NCI-H2227 treated with DMSO at 0.1 percent for 48 hours (cell line): ENCODE measurements around the gene RAB22A.

Experiments
- DNase-seq: peaks from one replicate; lab custom pipeline; 2025; lab: John Stamatoyannopoulos, UW

RAB22A gene

GRCh38 chr20:58309591-58310290 is at the start of gene RAB22A:
RAB22A (plus strand) TSS chr20:58309715; CDS start chr20:58309977, 262 bp downstream.
- peak; percentile 56 for DNase-seq

DNA sequence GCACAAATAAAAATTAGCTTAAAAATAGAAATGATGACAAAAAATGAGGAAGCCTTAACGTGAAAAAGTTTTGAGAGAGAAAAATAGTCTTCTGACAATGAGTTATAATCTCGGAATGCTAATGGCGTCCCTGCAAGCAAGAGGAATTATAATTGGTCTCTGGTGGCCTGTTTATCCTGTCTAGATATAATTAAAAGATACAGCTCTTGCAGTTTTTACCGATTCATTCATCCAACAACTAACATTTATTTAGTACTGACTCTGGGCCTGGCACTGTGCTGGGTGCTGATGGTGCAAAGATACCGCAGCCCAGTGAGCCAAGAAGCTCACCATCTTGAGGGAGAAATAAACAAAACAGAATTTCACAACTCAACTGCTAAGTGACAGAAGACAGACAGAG is 49.5 kb upstream of the RAB22A start:
- no peak for DNase-seq

- no peak for DNase-seq
These were observed 47.9 kb upstream of the RAB22A start for GRCh38 chr20:58261660-58262059.

DNA sequence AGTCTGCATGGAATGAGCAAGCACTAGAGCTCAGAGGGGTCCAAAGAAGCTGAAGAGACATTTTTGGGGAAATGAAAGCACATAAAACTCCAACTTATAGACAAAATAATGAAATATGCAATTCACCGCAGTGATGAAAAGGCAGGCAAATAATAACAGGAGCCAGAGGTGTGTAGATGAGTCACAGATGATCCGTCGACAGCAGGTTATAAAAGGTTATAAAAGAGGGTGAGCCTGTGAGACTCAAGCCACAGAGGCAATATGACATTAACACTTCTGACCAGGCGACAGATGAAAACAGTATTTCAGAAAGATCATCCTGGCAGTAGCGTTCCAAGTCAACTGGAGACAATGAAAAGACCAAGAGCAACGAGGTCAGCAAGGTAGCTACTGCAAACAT is 45.2 kb upstream of the RAB22A start:
- no peak for DNase-seq

DNA sequence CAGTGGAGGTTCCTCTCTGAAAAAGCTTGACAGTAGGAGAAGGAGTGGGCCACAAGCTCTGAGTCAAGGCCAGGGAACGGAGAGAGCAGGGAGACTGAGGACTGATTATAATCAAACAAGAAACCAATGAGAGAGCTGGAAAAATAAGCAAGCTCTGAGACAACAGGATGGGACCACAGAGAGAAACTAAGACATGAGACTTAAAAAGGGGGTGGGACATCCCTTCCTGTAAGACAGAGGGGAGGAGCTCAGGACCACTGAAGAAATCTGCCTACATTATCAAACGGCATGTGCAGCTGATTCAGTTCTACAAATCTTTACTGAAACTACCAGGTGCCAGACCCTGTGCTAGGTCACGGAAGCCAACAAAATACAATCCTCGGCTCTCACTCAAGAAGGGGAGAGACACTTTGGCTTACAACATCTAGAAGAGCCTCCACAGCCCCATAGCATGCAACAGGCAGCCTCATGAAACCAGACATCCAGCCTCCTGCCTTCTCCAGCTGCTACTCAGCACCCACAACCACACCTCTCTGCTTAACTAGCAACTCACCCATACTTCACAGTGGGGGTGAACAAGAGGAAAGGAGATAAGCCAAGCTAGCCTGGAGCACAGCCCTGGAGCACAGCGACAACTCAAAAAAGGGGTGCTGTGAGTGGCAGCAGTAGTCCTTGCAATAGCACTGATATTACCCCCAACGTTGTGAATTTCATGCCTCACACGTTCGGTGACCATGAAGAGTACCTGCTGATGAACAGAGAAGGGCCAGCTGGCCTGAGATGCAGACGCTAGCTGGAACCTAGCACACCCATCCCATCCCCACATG is 41.9 kb upstream of the RAB22A start:
- DNase-seq = no peak

- DNase-seq = no peak
These were observed 41.1 kb upstream of the RAB22A start for GRCh38 chr20:58268421-58268821.

GRCh38 chr20:58268936-58269619 is 40.4 kb upstream of the RAB22A start:
- DNase-seq = no peak

- DNase-seq = no peak
These were observed 37.7 kb upstream of the RAB22A start for GRCh38 chr20:58271606-58272351.

GRCh38 chr20:58274384-58274783 is 35.1 kb upstream of the RAB22A start:
- DNase-seq = no peak

DNA sequence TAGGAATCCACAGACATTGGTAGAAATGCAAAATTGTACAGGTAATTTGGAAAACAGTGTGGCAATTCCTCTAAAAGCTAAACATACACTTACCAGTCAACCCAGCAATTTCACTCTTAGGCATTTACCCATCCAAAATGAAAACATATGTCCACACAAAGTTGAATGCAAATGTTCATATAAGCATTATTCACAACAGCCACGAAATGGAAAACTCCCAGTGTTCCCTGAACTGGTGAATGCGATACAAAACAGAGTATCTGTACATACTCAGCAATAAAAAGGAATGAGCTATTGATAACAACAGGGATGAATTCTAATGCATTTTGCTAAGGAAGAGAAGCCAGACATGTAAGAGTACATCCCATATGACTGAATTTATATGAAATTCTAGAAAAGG is 32.4 kb upstream of the RAB22A start:
- no peak for DNase-seq

DNA sequence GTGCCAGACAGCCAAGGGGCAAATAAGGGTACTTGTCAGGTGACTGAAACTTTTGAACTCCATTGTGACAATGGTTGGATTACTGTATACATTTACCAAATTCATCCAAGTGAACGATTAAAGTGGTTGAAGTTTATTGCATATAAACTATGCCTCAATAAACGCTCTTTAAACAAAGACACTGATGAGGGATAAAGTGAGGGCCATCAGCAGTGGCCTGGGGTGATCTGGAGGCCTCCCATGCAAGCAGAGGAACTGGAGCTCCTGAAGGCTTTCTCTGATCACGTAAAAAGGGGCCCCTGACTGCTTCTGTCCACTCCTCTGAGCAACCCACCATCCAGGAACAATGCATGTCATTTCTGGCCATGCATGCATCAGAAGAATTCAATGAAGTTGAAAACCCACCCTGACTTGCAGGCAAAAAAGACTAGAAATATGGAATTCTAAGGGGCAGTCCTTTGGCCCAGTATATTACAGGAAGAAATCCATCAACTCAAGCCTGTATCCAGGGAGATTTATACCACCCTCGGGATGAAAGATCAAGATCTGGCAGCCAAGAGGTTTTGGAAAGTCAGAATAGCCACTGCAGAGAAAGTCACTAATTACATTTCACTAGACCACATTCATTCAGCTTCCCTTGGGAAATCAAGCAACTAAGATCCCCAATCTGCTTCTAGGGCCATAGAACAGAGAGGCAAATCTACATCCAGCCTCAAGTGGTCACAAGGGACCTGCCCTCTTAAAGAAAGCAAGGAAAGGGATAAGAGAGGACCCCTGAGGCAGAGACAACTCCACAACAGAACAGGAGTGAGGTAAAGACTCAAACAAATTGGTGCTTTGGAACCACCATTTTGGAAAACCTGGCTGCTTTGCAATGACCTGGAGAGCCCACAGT is 31.7 kb upstream of the RAB22A start:
- DNase-seq = no peak

- DNase-seq = no peak
These were observed 22.8 kb upstream of the RAB22A start for GRCh38 chr20:58286729-58287128.

GRCh38 chr20:58287638-58288037 is 21.9 kb upstream of the RAB22A start:
- no peak for DNase-seq

DNA sequence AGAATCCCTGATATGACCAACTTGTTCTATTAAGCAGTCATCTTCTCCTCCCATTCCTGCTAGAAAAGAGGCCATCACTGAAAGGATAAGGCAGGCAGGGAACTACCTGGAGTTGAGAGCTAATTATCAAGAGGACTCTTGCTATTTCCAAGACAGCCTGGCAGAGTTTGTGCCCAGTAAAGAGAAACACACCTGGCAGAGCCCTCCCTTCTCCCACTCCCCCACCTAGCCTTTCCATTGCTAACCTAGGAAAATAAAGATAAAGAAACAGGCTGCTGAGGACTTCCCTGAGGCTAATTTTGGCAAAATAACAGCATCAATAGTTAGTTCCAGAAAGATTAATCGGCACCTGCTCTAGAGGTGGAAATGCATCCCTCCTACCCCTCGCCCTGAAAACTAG is 20.4 kb upstream of the RAB22A start:
- DNase-seq = no peak

- DNase-seq = no peak
These were observed 16.1 kb upstream of the RAB22A start for GRCh38 chr20:58293453-58293852.

- DNase-seq = no peak
These were observed 14.7 kb upstream of the RAB22A start for GRCh38 chr20:58294497-58295455.

- DNase-seq = no peak
These were observed 13.3 kb upstream of the RAB22A start for GRCh38 chr20:58296051-58296837.

DNA sequence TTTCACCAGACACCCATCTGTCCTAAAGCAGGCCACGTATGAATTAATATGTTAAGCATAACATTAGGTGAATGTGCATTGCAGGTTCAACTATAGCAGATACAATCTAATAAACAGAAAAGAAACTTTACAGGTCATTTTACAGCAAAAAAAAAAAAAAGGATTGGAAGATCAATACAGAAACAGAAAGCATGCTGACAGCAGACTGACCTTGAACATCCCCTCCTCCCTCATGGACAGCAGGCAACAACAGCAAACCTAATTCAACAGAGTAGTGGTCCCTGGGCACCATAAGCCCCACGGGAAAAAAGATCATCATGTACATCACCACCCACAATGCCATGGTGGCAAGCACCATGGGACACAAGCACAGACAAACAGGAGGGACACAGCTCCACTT is 12.1 kb upstream of the RAB22A start:
- no peak for DNase-seq

DNA sequence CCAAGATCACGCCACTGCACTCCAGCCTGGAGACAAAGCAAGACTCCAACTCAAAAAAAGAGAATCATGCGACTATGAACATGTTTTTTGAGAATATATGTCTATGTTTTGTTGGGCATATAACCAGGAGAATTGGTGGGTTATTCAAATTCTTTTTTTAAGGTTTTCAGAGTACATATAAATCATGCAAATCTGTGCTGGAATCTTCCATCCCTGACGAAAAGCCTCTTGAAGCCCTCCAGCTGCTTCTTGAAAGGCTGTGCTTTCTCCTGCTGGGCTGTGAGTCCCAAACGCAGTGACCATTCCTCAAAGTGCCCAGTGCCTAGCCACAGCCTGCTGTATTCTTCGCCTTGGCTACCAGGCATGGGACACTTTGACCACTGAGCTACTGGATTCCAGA is 9.2 kb upstream of the RAB22A start:
- DNase-seq = no peak
